Right cardiac atrium (tissue), 5 donors: Measurements from ENCODE around the gene FGFRL1. TPM values are rescaled to one million over a fixed set of nuclear protein-coding genes. Genes with fewer than 3 reads are reported as not detected.
"Not testable (repeated sequence)": the region's sequence is repeated elsewhere in the genome, so short reads cannot be mapped to it uniquely, and the experiment has no call there.

ENCODE experiments used
- ATAC-seq, 2 donors: fragments of 200-7000 bp; cut with Tn5 transposase; one replicate each; pipeline versions ENCODE4 v1.8.0 to v1.9.1; 2020; ENCODE audit warnings: moderate library complexity in 2 of 2, mild to moderate bottlenecking in 1 of 2
- DNase-seq, 3 donors: peaks; one replicate each; pipeline ENCODE4 v3.0.0-alpha.2; 2020
- H3K27ac ChIP-seq: one replicate; pipeline ENCODE4 v1.5.1; 2013; ENCODE audit warnings: mild to moderate bottlenecking, low read length, control low read depth, moderate library complexity
- H3K27me3 ChIP-seq: one replicate; pipeline ENCODE4 v1.6.1; 2013; ENCODE audit not compliant: control insufficient read depth, insufficient read depth
- H3K4me1 ChIP-seq: one replicate; pipeline ENCODE4 v1.6.1; 2013; ENCODE audit warnings: low read length; ENCODE audit not compliant: control insufficient read depth, insufficient read depth
- H3K4me3 ChIP-seq: one replicate; pipeline ENCODE4 v1.5.1; 2013; ENCODE audit warnings: low read length, control low read depth
- H3K9me3 ChIP-seq: one replicate; pipeline ENCODE4 v1.6.1; 2013; ENCODE audit warnings: low read length; ENCODE audit not compliant: control insufficient read depth
- WGBS: extraction: QIAGEN DNeasy Blood & Tissue Kit; methylation state at CpG from one replicate; pipeline ENCODE4 v1.1.7; 2013; 5-methylcytosine and 5-hydroxymethylcytosine counted together
- intact Hi-C, 4 donors: fragments of 100-400 bp; cut with DNase I; formaldehyde crosslinking; loops; one replicate each; pipeline versions ENCODE4 v1.11.0 to v1.14.0; 2022 to 2023
- polyA plus RNA-seq: library from polyadenylated mRNA; stranded (reverse); fragments of 200-250 nt; gene quantifications from one replicate; pipeline ENCODE4 v1.2.3, GENCODE V29; 2013
- total RNA-seq, 4 donors: library from RNA; stranded (reverse); fragmentation: NEBNext Ultra II Directional; extraction: Animal tissue kit (Norgen Biotek cat#: 25700); gene quantifications; one replicate each; pipeline ENCODE4 v1.2.1, GENCODE V29; 2021
- donor health status: healthy with polysubstance abuse.
- donor health status: DM: no; HTN: yes; CAD: no.
- donor health status: DM: no; HTN: no; CAD: no.
- donor health status: DM: no; HTN: yes; CAD: no; lungs with severe emphysema.
- donor health status: DM: yes; HTN: yes; CAD: no.

FGFRL1 gene
- total and polyA plus RNA-seq, 5 donors = 17.4 to 21.7 (median 19.2) TPM

GRCh38 chr4:1045193-1045594 lies 33.8 kb downstream of the FGFRL1 start:
- ATAC-seq (no peak), DNase-seq (peak; percentile 16 to 55 (median 29))
- Histone ChIP-seq H3K9me3 (no peaks in the 10 kb centered on the region), H3K4me1 (no peaks in the 10 kb centered on the region), H3K4me3 (no peak overlapping the region), H3K27ac (no peak overlapping the region), H3K27me3 (no peaks in the 10 kb centered on the region)
- intact Hi-C loops = no loop called here
- 82% methylated on average over 14 of the region's 14 CpGs for WGBS

- H3K9me3 ChIP-seq = no peaks in the 10 kb centered on the region
- WGBS = 77% methylated on average over 36 of the region's 36 CpGs
- H3K4me3 ChIP-seq = no peak overlapping the region
- no peak overlapping the region for H3K27ac ChIP-seq
- no peaks in the 10 kb centered on the region for H3K4me1 ChIP-seq
- peak; percentile 25 to 53 (median 37) for DNase-seq
- intact Hi-C loops = no loop called here
- no peak for ATAC-seq
- H3K27me3 ChIP-seq = no peaks in the 10 kb centered on the region
Measured at GRCh38 chr4:1045595-1046201, 34.3 kb downstream of the FGFRL1 start.

GRCh38 chr4:1046581-1047011 lies 35.2 kb downstream of the FGFRL1 start:
- H3K27me3 ChIP-seq, H3K4me1 ChIP-seq, intact Hi-C loops, H3K27ac ChIP-seq, H3K9me3 ChIP-seq, H3K4me3 ChIP-seq: not testable (repeated sequence)
- peak in 1 of 2 donors; percentile 39 for ATAC-seq
- WGBS = 22% methylated on average over 29 of the region's 29 CpGs
- peak; percentile 71 to 93 (median 87) for DNase-seq

- no peaks in the 10 kb centered on the region for H3K9me3 ChIP-seq
- no peak for ATAC-seq
- intact Hi-C loops = no loop called here
- H3K4me3 ChIP-seq = no peak overlapping the region
- peak; percentile 23 to 72 (median 67) for DNase-seq
- H3K27me3 ChIP-seq = no peaks in the 10 kb centered on the region
- H3K27ac ChIP-seq = no peak overlapping the region
- no peaks in the 10 kb centered on the region for H3K4me1 ChIP-seq
- 59% methylated on average over 41 of the region's 41 CpGs for WGBS
Measured at GRCh38 chr4:1047106-1047975, 35.9 kb downstream of the FGFRL1 start.

GRCh38 chr4:1047976-1048772 lies 36.7 kb downstream of the FGFRL1 start:
- Histone ChIP-seq H3K9me3 (no peaks in the 10 kb centered on the region), H3K27ac (no peak overlapping the region), H3K4me1 (no peaks in the 10 kb centered on the region), H3K4me3 (no peak overlapping the region), H3K27me3 (no peaks in the 10 kb centered on the region)
- ATAC-seq (no peak), DNase-seq (peak; percentile 16 to 48 (median 43))
- 77% methylated on average over 34 of the region's 34 CpGs for WGBS
- intact Hi-C loops = no loop called here

GRCh38 chr4:1048773-1049590 lies 37.6 kb downstream of the FGFRL1 start:
- Histone ChIP-seq H3K4me1 (no peaks in the 10 kb centered on the region), H3K4me3 (no peak overlapping the region), H3K9me3 (no peaks in the 10 kb centered on the region), H3K27ac (no peak overlapping the region), H3K27me3 (no peaks in the 10 kb centered on the region)
- no peak for ATAC-seq
- WGBS = 80% methylated on average over 16 of the region's 16 CpGs
- peak in 2 of 3 donors; percentile 32 to 35 for DNase-seq
- intact Hi-C loops = no loop called here

GRCh38 chr4:1049591-1049905 lies 38.1 kb downstream of the FGFRL1 start:
- 81% methylated on average over 21 of the region's 21 CpGs for WGBS
- no peak for ATAC-seq
- Histone ChIP-seq H3K9me3 (no peaks in the 10 kb centered on the region), H3K4me1 (no peaks in the 10 kb centered on the region), H3K27me3 (no peaks in the 10 kb centered on the region), H3K27ac (no peak overlapping the region), H3K4me3 (no peak overlapping the region)
- DNase-seq = peak in 2 of 3 donors; percentile 43 to 66
- intact Hi-C loops = no loop called here

- Histone ChIP-seq H3K9me3 (no peaks in the 10 kb centered on the region), H3K4me1 (no peaks in the 10 kb centered on the region), H3K27ac (no peak overlapping the region), H3K27me3 (no peaks in the 10 kb centered on the region), H3K4me3 (no peak overlapping the region)
- no peak for ATAC-seq
- intact Hi-C loops = no loop called here
- DNase-seq = peak in 1 of 3 donors; percentile 75
- 53% methylated on average over 40 of the region's 40 CpGs for WGBS
Measured at GRCh38 chr4:1050486-1051213, 39.2 kb downstream of the FGFRL1 start.

GRCh38 chr4:1051472-1051871 lies 40.0 kb downstream of the FGFRL1 start:
- H3K27me3 ChIP-seq = no peaks in the 10 kb centered on the region
- no peak overlapping the region for H3K4me3 ChIP-seq
- intact Hi-C loops = no loop called here
- ATAC-seq (no peak), DNase-seq (no peak)
- 70% methylated on average over 9 of the region's 9 CpGs for WGBS
- no peaks in the 10 kb centered on the region for H3K4me1 ChIP-seq
- H3K27ac ChIP-seq = no peak overlapping the region
- no peaks in the 10 kb centered on the region for H3K9me3 ChIP-seq

- WGBS = 60% methylated on average over 15 of the region's 15 CpGs
- peak in 1 of 3 donors; percentile 44 for DNase-seq
- no peak overlapping the region for H3K27ac ChIP-seq
- no peaks in the 10 kb centered on the region for H3K9me3 ChIP-seq
- intact Hi-C loops = no loop called here
- H3K4me1 ChIP-seq = no peaks in the 10 kb centered on the region
- no peak overlapping the region for H3K4me3 ChIP-seq
- no peaks in the 10 kb centered on the region for H3K27me3 ChIP-seq
- ATAC-seq = no peak
Measured at GRCh38 chr4:1052231-1052671, 40.8 kb downstream of the FGFRL1 start.
